Kidney (tissue), 14 donors: ENCODE data around the gene SRPX2. TPM values are rescaled to one million over a fixed set of nuclear protein-coding genes. Genes with fewer than 3 reads are reported as not detected.

Experiments used
- DNase-seq, 5 donors: peaks; one replicate each; pipeline ENCODE4 v3.0.0-alpha.2; 2013 to 2020
- FAIRE-seq: peaks from 2 replicates; lab custom pipeline; 2012; peaks lifted over from hg19 to GRCh38; lab: Jason Lieb, UNC
- H3K27ac ChIP-seq, 2 donors: one replicate each; pipeline ENCODE4 v1.7.0; 2013; ENCODE audit warnings: low read depth in 2 of 2, low read length in 2 of 2, inconsistent platforms in 1 of 2
- H3K27me3 ChIP-seq: one replicate; pipeline ENCODE4 v1.7.1; 2013; ENCODE audit warnings: low read length, inconsistent platforms; ENCODE audit not compliant: control insufficient read depth, insufficient read depth
- H3K36me3 ChIP-seq, 3 donors: one replicate each; pipeline versions ENCODE4 v1.7.0 to v1.7.1; 2013; ENCODE audit warnings: low read length in 3 of 3, control low read depth in 1 of 3, inconsistent platforms in 1 of 3; ENCODE audit not compliant: insufficient read depth in 3 of 3, control insufficient read depth in 2 of 3
- H3K4me1 ChIP-seq, 3 donors: one replicate each; pipeline versions ENCODE4 v1.7.0 to v1.7.1; 2013; ENCODE audit warnings: low read length in 3 of 3, inconsistent platforms in 1 of 3, low read depth in 1 of 3; ENCODE audit not compliant: control insufficient read depth in 2 of 3, insufficient read depth in 2 of 3
- H3K4me3 ChIP-seq, 3 donors: one replicate each; pipeline versions ENCODE4 v1.7.0 to v1.8.1; 2013; ENCODE audit warnings: low read length in 3 of 3, control low read depth in 1 of 3, inconsistent platforms in 1 of 3
- H3K9ac ChIP-seq, 3 donors: one replicate each; pipeline versions ENCODE4 v1.7.0 to v1.7.1; 2013; ENCODE audit warnings: low read length in 3 of 3, control low read depth in 1 of 3, inconsistent platforms in 1 of 3
- H3K9me3 ChIP-seq, 3 donors: one replicate each; pipeline versions ENCODE4 v1.7.0 to v1.7.1; 2013; ENCODE audit warnings: low read length in 3 of 3, control low read depth in 1 of 3, inconsistent platforms in 1 of 3; ENCODE audit not compliant: control insufficient read depth in 2 of 3, insufficient read depth in 1 of 3
- CTCF ChIP-seq: IDR thresholded peaks from 3 replicates; pipeline ENCODE4 v1.5.1; 2012; ENCODE audit warnings: mild to moderate bottlenecking, moderate library complexity, borderline replicate concordance; ENCODE audit not compliant: insufficient read depth; ENCODE audit errors: extremely low read depth
- intact Hi-C: fragments of 100-400 bp; cut with DNase I; formaldehyde crosslinking; loops from one replicate; pipeline ENCODE4 v1.11.1; 2022
- polyA plus RNA-seq: library from polyadenylated mRNA; stranded (reverse); fragments of 350-450 nt; fragmentation: Illumina TruSeq; extraction: RNeasy Lipid Tissue Mini Kit (QIAGEN cat#74804); gene quantifications from one replicate; pipeline ENCODE4 v1.2.3, GENCODE V29; 2014; ENCODE audit warnings: low read depth, low replicate concordance; ENCODE audit not compliant: insufficient read depth
- total RNA-seq: library from RNA; stranded (reverse); fragmentation: NEBNext Ultra II Directional; extraction: Animal tissue kit (Norgen Biotek cat#: 25700); gene quantifications from one replicate; pipeline ENCODE4 v1.2.1, GENCODE V29; 2021
- donor health status: control.
- donor health status: control.
- donor health status: control.
- donor health status: control.
- donor health status: control.
- donor health status: DM: yes; HTN: yes; CAD: no.
- donor health status: Normal renal cell carcinoma (clear cell type).

The SRPX2 gene
- total and polyA plus RNA-seq, 2 donors from 2014 or later, result 3.2 to 4.5 TPM

- no peak for TF ChIP-seq CTCF
- no peak overlapping the region for H3K27ac ChIP-seq
- no peaks in the 10 kb centered on the region for H3K9me3 ChIP-seq
- DNase-seq (no peak), FAIRE-seq (no peak)
- H3K9ac ChIP-seq, result no peak overlapping the region
- intact Hi-C loops, result no loop called here
- no peak overlapping the region for H3K4me3 ChIP-seq
- H3K27me3 ChIP-seq, result no peaks in the 10 kb centered on the region
- no peaks in the 10 kb centered on the region for H3K4me1 ChIP-seq
- H3K36me3 ChIP-seq, result no peaks in the 10 kb centered on the region
Observed at GRCh38 chrX:100650841-100651240, 6.8 kb downstream of the SRPX2 start.

- Histone ChIP-seq H3K27ac (no peak overlapping the region), H3K27me3 (no peaks in the 10 kb centered on the region), H3K4me1 (no peaks in the 10 kb centered on the region), H3K9me3 (no peaks in the 10 kb centered on the region), H3K36me3 (no peaks in the 10 kb centered on the region), H3K4me3 (no peak overlapping the region), H3K9ac (no peak overlapping the region)
- intact Hi-C loops, result no loop called here
- FAIRE-seq (no peak), DNase-seq (no peak)
- TF ChIP-seq CTCF, result no peak
Observed at GRCh38 chrX:100652266-100652665, 8.3 kb downstream of the SRPX2 start.

- H3K9ac ChIP-seq, result no peak overlapping the region
- intact Hi-C loops, result no loop called here
- H3K9me3 ChIP-seq, result no peaks in the 10 kb centered on the region
- no peak overlapping the region for H3K27ac ChIP-seq
- FAIRE-seq, result no peak
- no peaks in the 10 kb centered on the region for H3K36me3 ChIP-seq
- no peaks in the 10 kb centered on the region for H3K27me3 ChIP-seq
- TF ChIP-seq CTCF, result no peak
- no peaks in the 10 kb centered on the region for H3K4me1 ChIP-seq
- DNase-seq, result no peak
- no peak overlapping the region for H3K4me3 ChIP-seq
Observed at GRCh38 chrX:100654261-100654660, 10.3 kb downstream of the SRPX2 start.

- Histone ChIP-seq H3K9ac (no peak overlapping the region), H3K27me3 (no peaks in the 10 kb centered on the region), H3K9me3 (no peaks in the 10 kb centered on the region), H3K36me3 (no peaks in the 10 kb centered on the region), H3K27ac (no peak overlapping the region), H3K4me1 (no peaks in the 10 kb centered on the region), H3K4me3 (no peak overlapping the region)
- no peak for TF ChIP-seq CTCF
- FAIRE-seq (no peak), DNase-seq (no peak)
- intact Hi-C loops, result no loop called here
Observed at GRCh38 chrX:100658941-100659381, 15.0 kb downstream of the SRPX2 start.
